ENCODE data around the gene MADD. TPM values are rescaled to one million over a fixed set of nuclear protein-coding genes. Genes with fewer than 3 reads are reported as not detected.
A peak's percentile ranks its signal among the peaks of the same experiment; 100 is the strongest.

Gene MADD
- total RNA-seq, 1 donor from 2014 or later = 9.0 TPM

DNA sequence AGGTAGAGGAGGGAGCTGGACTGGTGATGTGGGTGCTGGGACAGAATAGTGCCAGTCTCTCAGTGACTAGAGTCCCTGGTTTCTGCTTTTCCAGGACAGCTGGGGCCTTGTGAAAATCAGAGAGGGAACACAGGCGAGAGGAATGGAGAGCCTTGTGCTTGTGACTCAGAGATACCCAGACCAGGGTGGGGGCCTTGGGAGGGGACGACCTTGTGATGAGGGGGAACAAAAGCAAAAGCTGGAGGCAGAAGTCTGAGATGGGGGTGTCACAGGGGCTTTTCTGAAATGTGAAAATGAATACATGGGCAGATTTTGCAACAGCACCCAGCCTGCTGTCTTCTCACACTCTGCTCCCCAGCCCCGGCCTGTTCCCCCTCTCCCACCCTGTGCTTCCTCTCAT, 15.5 kb upstream of the MADD start:
- no peak overlapping the region for H3K4me3 ChIP-seq (ENCODE audit: low read depth, low read length)
- TF ChIP-seq, protein P1, sequence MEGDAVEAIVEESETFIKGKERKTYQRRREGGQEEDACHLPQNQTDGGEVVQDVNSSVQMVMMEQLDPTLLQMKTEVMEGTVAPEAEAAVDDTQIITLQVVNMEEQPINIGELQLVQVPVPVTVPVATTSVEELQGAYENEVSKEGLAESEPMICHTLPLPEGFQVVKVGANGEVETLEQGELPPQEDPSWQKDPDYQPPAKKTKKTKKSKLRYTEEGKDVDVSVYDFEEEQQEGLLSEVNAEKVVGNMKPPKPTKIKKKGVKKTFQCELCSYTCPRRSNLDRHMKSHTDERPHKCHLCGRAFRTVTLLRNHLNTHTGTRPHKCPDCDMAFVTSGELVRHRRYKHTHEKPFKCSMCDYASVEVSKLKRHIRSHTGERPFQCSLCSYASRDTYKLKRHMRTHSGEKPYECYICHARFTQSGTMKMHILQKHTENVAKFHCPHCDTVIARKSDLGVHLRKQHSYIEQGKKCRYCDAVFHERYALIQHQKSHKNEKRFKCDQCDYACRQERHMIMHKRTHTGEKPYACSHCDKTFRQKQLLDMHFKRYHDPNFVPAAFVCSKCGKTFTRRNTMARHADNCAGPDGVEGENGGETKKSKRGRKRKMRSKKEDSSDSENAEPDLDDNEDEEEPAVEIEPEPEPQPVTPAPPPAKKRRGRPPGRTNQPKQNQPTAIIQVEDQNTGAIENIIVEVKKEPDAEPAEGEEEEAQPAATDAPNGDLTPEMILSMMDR (IDR thresholded peaks at IDR 0.05; ENCODE audit: insufficient read depth, low read length, severe bottlenecking) = no peak
- no peaks in the 10 kb centered on the region for H3K36me3 ChIP-seq (ENCODE audit: control insufficient read depth, insufficient read depth, low read length)
- DNase-seq (ENCODE audit: low read depth) = no peak
- FAIRE-seq = no peak
- no peaks in the 10 kb centered on the region for H3K27me3 ChIP-seq (ENCODE audit: control insufficient read depth, insufficient read depth, low read length)

DNA sequence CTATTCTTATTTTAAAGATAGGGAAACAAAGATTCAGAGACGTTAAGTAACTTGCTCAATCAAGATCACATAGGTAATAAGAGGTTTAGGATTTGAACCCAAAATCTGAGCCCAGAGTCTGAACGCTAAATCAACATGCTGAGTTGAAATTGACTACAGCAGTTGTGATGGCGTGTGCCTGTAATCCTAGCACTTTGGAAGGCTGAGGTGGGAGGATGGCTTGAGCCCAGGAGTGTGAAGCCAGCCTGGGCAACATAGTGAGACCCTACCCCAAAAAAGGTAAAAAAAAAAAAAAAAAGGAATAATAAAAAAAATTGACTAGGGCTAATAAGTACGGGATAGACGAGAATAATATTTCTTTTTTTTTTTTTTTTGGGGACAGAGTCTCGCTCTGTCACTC, 13.6 kb upstream of the MADD start:
- FAIRE-seq = no peak
- TF ChIP-seq, protein P1 (IDR thresholded peaks at IDR 0.05; ENCODE audit: insufficient read depth, low read length, severe bottlenecking) = no peak

DNA sequence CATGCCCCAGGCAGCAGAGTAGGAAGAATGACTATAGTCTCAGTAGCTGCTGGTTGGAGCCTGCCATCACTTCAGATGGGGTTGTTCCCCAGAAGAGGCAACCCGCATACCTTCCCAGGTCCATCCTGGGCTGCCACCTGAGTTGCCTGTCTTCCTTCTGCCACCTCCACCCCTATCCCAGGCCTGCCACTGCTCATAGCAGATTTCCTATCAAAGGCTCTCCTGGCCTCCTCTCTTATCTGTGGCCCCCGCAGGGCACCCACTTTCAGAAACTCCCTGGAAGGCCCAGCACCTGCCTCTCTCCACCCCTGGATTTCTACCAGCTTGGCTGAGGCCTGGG, 12.8 kb upstream of the MADD start:
- H3K27me3 ChIP-seq (ENCODE audit: control insufficient read depth, insufficient read depth, low read length) = no peaks in the 10 kb centered on the region
- DNase-seq (ENCODE audit: low read depth) = no peak
- FAIRE-seq = no peak
- H3K4me3 ChIP-seq (ENCODE audit: low read depth, low read length) = no peak overlapping the region
- H3K36me3 ChIP-seq (ENCODE audit: control insufficient read depth, insufficient read depth, low read length) = no peaks in the 10 kb centered on the region
- TF ChIP-seq, protein P1 (IDR thresholded peaks at IDR 0.05; ENCODE audit: insufficient read depth, low read length, severe bottlenecking) = no peak

More for the DNA sequence above, 13.6 kb upstream of the MADD start:
- Histone ChIP-seq H3K27me3 (ENCODE audit: control insufficient read depth, insufficient read depth, low read length) (no peaks in the 10 kb centered on the region), H3K4me3 (ENCODE audit: low read depth, low read length) (no peak overlapping the region), H3K36me3 (ENCODE audit: control insufficient read depth, insufficient read depth, low read length) (no peaks in the 10 kb centered on the region)
- no peak for DNase-seq (ENCODE audit: low read depth)

DNA sequence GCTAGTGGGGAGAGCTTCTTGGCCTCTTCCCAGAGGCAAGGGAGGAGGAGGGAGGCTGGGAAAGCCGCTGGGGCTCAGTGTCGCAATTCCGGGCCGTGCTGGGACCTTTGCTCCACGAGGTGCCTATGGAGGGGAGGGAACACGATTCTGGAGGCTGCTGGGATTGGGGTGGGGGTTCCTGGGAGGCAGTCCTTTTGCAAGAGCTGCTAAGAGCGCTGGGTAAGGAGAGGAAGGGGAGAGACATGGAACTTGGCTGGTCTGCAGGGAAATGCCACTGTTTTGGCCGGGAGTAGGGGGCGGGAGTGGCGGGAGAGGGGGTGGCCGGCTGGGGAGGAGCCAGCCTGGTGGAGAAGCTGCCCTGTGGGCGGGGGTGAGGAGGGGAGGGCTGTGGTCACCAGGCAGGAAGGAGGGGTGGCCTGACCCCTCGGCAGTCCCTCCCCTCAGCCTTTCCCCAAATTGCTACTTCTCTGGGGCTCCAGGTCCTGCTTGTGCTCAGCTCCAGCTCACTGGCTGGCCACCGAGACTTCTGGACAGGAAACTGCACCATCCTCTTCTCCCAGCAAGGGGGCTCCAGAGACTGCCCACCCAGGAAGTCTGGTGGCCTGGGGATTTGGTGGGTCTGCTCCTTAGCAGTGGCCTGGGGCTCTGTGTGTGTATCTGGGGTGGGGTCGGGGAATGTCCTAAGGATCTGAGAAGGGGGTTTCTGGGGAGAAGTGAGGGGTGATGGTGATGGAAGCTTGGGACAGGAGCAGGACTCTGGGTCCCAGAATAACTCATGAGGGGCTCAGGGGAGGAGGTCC, 12.2 kb upstream of the MADD start, which contains the start of gene NR1H3:
TSS of gene NR1H3 (plus strand) at position 480 of the 800 bp plus-strand sequence. CDS start 1,221 bp downstream, outside the sequence.
- H3K4me3 ChIP-seq (ENCODE audit: low read depth, low read length) = no peak within 1 kb of the TSS
- FAIRE-seq = no peak
- no peaks in the 10 kb centered on the region for H3K27me3 ChIP-seq (ENCODE audit: control insufficient read depth, insufficient read depth, low read length)
- H3K36me3 ChIP-seq (ENCODE audit: control insufficient read depth, insufficient read depth, low read length) = no peaks in the 10 kb centered on the region
- no peak for DNase-seq (ENCODE audit: low read depth)
- TF ChIP-seq, protein P1 (IDR thresholded peaks at IDR 0.05; ENCODE audit: insufficient read depth, low read length, severe bottlenecking) = peak; percentile 23

DNA sequence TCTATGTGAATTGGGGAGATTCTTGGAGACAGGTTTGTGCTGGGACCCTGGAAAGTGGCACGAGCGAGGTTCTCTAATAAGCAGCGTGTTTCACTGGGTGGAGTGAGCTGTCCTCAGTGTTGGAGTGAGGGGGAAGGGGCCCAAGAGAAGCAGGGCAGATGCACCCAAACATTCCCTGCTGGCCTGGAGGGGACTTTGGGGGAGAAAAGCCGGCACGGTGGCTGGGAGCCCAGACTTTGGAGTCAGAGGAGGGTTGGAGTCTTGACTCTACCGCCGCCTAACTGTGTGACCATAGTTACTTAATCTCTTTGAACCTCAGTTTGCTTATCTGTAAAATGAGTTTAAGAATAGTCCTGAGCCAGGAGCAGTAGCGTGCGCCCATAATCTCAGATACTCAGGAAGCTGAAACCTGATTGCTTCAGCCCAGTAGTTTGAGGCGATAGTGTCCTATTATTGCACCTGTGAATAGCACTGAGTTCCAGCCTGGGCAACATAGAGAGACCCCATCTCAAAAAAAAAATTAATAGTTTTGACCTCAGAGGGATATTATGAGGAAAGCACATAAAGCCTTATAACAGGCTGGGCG, 11.5 kb upstream of the MADD start:
- Histone ChIP-seq H3K27me3 (ENCODE audit: control insufficient read depth, insufficient read depth, low read length) (no peaks in the 10 kb centered on the region), H3K4me3 (ENCODE audit: low read depth, low read length) (no peak overlapping the region), H3K36me3 (ENCODE audit: control insufficient read depth, insufficient read depth, low read length) (no peaks in the 10 kb centered on the region)
- FAIRE-seq = no peak
- no peak for DNase-seq (ENCODE audit: low read depth)
- TF ChIP-seq, protein P1 (IDR thresholded peaks at IDR 0.05; ENCODE audit: insufficient read depth, low read length, severe bottlenecking) = no peak
